Measurements from ENCODE around the gene EPC1. TPM values are rescaled to one million over a fixed set of nuclear protein-coding genes. Genes with fewer than 3 reads are reported as not detected.

EPC1 gene
- total and polyA plus RNA-seq, 10 donors = 16.0 to 69.2 (median 57.4) TPM

GRCh38 chr10:32388258-32389027, 41.5 kb upstream of the EPC1 start:
- Histone ChIP-seq H3K36me3 (no peaks in the 10 kb centered on the region), H3K9me3 (peaks cover 0 to 4% (median 0%) of the 10 kb centered on the region in 8 donors), H3K27me3 (replicated peaks in 1 of 7) (no peaks in the 10 kb centered on the region), H3K27ac (no peak overlapping the region), H3K4me1 (peaks cover 0 to 14% (median 2%) of the 10 kb centered on the region in 6 donors), H3K4me3 (no peak overlapping the region)
- TF ChIP-seq POLR2AphosphoS5 (IDR thresholded peaks at IDR 0.05) (no peak), POLR2A (IDR thresholded peaks at IDR 0.05) (no peak), CTCF (IDR thresholded peaks at IDR 0.05 in 8 of 11, conservative IDR thresholded peaks at IDR 0.05 in 3 of 11) (no peak)
- intact Hi-C loops (cut with DNase I; ENCODE audit: low total_unique reads) = loop anchor here (5.0 kb wide), 1 partner anchor 54 kb away; no protein-coding TSS in a partner anchor
- DNase-seq = no peak
- 69 to 73% (median 73%) methylated on average over 6 of the region's 6 CpGs for WGBS, 5 donors

GRCh38 chr10:32386623-32387260, 39.8 kb upstream of the EPC1 start:
- Histone ChIP-seq H3K4me3 (no peak overlapping the region), H3K36me3 (no peaks in the 10 kb centered on the region), H3K27ac (no peak overlapping the region), H3K27me3 (replicated peaks in 1 of 7) (no peaks in the 10 kb centered on the region), H3K4me1 (peaks cover 0 to 14% (median 2%) of the 10 kb centered on the region in 6 donors), H3K9me3 (no peaks in the 10 kb centered on the region)
- 56 to 59% (median 59%) methylated on average over 7 of the region's 7 CpGs for WGBS, 5 donors
- intact Hi-C loops (cut with DNase I; ENCODE audit: low total_unique reads) = loop anchor here (5.0 kb wide), 1 partner anchor 56 kb away; no protein-coding TSS in a partner anchor
- no peak for DNase-seq
- TF ChIP-seq POLR2A (IDR thresholded peaks at IDR 0.05) = no peak
- no peak for TF ChIP-seq CTCF (IDR thresholded peaks at IDR 0.05 in 8 of 11, conservative IDR thresholded peaks at IDR 0.05 in 3 of 11)
- TF ChIP-seq POLR2AphosphoS5 (IDR thresholded peaks at IDR 0.05) = no peak

- peaks cover 0 to 20% (median 7%) of the 10 kb centered on the region in 6 donors for H3K4me1 ChIP-seq
- no peaks in the 10 kb centered on the region for H3K36me3 ChIP-seq
- no peak overlapping the region for H3K27ac ChIP-seq
- H3K27me3 ChIP-seq (replicated peaks in 1 of 7) = no peaks in the 10 kb centered on the region
- DNase-seq = no peak
- H3K9me3 ChIP-seq = no peaks in the 10 kb centered on the region
- intact Hi-C loops (cut with DNase I; ENCODE audit: low total_unique reads) = no loop called here
- H3K4me3 ChIP-seq = no peak overlapping the region
- 91 to 95% (median 92%) methylated on average over 4 of the region's 4 CpGs for WGBS, 5 donors
- TF ChIP-seq POLR2AphosphoS5 (IDR thresholded peaks at IDR 0.05) (no peak), POLR2A (IDR thresholded peaks at IDR 0.05) (no peak), CTCF (IDR thresholded peaks at IDR 0.05 in 8 of 11, conservative IDR thresholded peaks at IDR 0.05 in 3 of 11) (no peak)
These were observed 37.2 kb upstream of the EPC1 start for GRCh38 chr10:32384171-32384570.

GRCh38 chr10:32381165-32381564, 34.2 kb upstream of the EPC1 start:
- H3K27ac ChIP-seq = no peak overlapping the region
- no peak for DNase-seq
- intact Hi-C loops (cut with DNase I; ENCODE audit: low total_unique reads) = no loop called here

More at GRCh38 chr10:32381165-32381564, 34.2 kb upstream of the EPC1 start:
- WGBS, 5 donors = 80 to 93% (median 88%) methylated on average over 3 of the region's 3 CpGs
- no peaks in the 10 kb centered on the region for H3K27me3 ChIP-seq (replicated peaks in 1 of 7)
- no peak overlapping the region for H3K4me3 ChIP-seq
- no peaks in the 10 kb centered on the region for H3K9me3 ChIP-seq
- H3K4me1 ChIP-seq = peaks cover 5 to 24% (median 16%) of the 10 kb centered on the region in 6 donors
- TF ChIP-seq CTCF (IDR thresholded peaks at IDR 0.05 in 8 of 11, conservative IDR thresholded peaks at IDR 0.05 in 3 of 11) (no peak), POLR2A (IDR thresholded peaks at IDR 0.05) (no peak), POLR2AphosphoS5 (IDR thresholded peaks at IDR 0.05) (no peak)
- no peaks in the 10 kb centered on the region for H3K36me3 ChIP-seq
